Stimulated activated CD4-positive, alpha-beta T cell treated with anti-CD3 and anti-CD28 coated beads, Interleukin-1b, Interleukin-23, amount 100 ng/mL, for 1 hour (primary cell): ENCODE results near the gene KIF1A.

Experiments used
- DNase-seq, 2 donors: peaks; one replicate each; pipeline ENCODE4 v3.0.0-alpha.2; 2020; ENCODE audit warnings: low read depth in 2 of 2

Gene KIF1A

GRCh38 chr2:240720686-240721595 lies 99.1 kb downstream of the KIF1A start:
- no peak for DNase-seq

DNA sequence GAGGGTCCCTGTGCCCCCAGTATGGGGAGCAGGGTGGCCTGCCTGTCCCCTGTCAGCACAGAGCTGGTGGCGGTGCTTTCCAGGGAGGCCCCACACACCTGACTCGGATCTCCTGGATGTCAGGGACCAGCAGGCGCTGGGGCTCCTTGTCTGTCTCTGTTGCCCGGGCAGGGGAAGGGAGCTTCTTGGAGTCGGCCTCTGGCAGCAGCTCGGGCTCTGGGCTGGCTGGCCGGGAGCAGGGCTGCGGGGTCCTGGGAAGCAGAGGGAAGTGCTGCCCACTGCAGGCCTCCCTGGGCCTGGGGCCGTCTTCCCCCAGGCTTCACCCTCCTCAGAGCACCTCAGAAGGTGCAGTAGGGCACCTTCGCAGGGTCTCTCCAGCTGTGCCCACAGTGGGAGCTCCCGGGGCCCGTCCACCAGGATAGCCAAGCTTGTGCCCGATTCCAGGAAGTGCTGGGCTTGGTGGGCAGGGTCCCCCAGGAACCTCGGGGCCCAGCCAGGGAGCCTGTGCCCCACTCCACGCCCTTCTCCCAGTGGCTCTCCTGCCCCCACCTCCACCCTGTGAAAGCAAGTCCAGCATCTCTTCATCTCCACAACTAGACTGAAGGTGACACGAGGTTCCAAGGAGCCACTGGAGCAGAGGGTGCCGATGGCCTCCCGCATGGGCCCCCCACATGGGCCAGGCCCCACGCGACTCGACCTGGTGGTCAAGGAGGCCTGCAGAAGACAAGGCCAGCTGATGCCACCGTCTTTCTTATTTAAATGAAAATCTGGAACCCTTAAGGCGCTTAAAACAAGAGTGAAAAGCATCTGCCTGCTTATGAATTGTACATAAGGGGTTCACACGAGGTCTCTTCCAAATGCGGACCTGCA lies 100.1 kb downstream of the KIF1A start:
- no peak for DNase-seq

- DNase-seq: no peak
Measured at GRCh38 chr2:240718896-240719490, 101.0 kb downstream of the KIF1A start.

- DNase-seq: no peak
Measured at GRCh38 chr2:240717681-240718581, 102.1 kb downstream of the KIF1A start.

- no peak for DNase-seq
Measured at GRCh38 chr2:240717181-240717641, 102.8 kb downstream of the KIF1A start.

DNA sequence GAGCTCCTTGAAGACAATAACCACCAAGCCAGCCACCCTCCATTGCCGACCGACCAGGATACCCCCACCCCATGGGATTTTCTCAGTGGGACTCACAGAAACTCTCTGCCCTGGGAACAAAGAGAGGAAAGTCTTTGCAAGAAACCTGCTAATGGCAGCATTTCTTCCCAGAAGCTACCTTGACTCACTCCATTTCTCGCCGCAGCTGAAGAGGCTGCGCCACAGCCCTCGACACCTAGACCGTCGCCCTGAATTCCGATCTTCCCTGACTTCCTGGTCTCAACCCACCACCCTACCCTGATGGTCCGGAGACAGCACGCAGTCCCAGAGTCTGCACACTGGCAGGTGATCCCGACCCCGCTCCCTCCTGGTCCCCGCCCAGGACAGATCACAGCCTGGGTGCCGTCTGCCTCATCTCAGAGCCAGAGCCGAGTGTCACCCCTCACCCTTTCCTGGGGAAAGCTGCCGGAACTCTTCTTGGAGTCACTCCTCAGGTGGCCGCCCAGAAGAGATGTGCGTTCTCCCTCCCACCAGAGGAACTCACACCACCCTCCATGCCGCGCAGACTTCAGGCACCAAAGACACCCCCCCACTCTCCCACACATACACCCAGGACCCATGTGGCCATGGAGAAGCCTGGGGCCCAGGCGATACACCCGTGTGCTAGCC lies 103.8 kb downstream of the KIF1A start:
- no peak for DNase-seq

GRCh38 chr2:240714747-240715725 lies 105.0 kb downstream of the KIF1A start:
- DNase-seq: no peak

GRCh38 chr2:240713928-240714746 lies 105.9 kb downstream of the KIF1A start:
- DNase-seq: no peak

DNA sequence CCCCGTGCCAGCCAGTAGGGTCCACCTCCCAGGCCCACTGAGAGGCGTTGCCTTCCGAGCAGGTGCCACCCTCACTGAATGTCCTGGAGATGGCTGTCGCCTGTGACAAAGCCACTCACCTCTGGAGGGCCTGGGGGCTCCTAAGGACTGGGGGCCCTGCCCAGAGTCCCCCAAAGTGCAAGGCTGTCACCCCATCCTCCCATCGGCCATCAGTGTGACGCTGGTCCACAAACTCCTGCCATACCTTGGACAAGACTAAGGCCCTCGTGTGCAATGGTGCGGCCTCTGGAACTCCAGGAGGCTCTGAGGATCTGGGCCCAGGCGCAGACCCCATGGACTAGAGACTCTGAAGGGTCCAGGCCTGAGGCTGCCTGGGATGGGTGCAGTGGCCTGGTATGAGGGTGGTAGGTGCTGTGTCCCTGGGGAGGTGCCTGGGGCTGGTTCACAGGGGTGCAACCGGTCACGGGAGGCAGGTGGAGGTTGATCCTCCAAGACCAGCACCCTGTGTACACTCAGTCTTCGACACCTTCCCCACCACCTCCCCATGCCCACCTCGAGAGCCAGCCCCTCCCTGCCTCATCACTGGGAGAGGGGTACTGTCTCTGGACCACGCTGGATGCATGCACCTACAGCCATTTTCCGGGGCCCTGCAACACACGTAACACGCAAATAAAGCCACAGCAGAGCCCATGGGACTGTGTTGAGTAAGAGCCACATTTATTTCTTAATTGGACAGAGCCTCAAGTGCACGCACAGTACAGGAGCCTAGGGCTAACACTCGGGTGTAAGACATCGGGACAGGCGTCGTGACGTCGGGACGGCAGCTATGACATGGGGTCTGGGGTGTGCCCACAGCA lies 106.7 kb downstream of the KIF1A start:
- no peak for DNase-seq

DNA sequence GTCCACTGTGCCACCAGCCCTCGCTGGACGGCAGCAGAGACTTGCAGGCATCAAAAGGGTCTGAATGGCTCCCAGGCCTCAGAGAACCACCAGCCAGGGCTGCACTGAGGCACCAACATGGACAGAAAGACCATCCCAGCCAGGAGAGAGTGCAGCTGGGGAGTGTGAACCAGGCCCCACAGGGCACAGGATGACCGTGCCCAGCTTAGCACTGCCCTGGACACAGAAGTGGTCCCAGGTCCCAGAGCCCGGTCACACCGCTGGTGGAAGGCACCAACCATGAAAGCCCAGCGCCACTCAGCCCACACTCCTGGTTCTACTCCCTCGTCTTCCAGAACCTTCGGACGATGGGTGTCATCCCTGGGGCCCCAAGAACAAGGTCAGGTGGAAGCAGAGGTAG lies 107.9 kb downstream of the KIF1A start:
- no peak for DNase-seq

GRCh38 chr2:240711701-240712100 lies 108.3 kb downstream of the KIF1A start:
- DNase-seq: no peak

DNA sequence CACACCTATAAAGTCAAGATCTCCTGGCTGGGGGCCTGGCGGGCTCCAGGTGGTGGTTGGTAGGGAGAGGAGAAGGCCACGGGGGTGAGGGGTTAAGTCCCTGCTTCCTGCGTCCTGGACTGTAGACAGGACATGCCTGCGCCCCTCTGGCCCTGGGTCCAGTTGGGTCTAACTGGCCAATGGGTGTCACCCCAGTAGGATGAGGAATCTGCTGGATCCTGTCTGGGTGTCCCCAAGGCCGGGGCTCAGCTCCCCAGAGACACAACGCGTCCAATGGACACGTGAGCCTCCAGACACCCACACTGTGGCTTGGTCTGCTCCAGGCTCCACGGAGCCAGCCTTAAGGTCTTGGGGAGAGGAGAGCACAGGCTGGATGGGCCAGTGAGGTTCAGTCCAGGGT lies 108.7 kb downstream of the KIF1A start:
- DNase-seq: no peak

DNA sequence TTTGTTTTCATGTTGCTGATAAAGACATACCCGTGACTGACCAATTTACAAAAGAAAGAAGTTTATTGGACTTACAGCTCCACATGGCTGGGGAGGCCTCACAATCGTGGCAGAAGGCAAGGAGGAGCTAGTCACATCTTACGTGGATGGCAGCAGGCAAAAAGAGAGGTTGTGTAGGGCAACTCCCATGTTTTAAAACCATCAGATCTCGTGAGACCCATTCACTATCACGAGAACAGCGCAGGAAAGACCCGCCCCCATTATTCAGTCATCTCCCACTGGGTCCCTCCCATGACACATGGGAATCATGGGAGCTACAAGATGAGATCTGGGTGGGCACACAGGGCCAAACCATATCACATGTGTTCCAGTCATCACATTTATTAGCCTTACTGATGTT lies 111.6 kb downstream of the KIF1A start:
- no peak for DNase-seq

DNA sequence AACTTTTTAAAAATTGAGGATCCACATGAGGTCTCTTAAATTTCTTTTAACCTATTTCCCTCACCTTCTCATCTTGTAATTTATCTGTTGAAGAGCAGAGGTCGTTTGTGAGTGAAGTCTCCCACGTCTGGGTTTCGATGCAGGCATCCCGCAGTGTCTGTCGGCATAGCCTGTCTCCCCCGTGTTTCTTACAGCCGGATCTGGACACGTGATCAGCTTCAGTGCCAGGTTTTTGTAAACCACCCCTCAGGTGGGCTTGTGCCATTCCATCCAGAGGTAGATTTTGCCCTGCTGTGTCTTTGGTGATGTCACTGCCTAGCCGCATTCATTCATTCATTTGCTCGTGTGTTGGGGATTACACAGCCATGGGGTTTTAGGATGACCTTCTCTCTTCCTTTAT lies 112.2 kb downstream of the KIF1A start:
- DNase-seq: no peak

GRCh38 chr2:240707043-240707756 lies 112.8 kb downstream of the KIF1A start:
- no peak for DNase-seq

DNA sequence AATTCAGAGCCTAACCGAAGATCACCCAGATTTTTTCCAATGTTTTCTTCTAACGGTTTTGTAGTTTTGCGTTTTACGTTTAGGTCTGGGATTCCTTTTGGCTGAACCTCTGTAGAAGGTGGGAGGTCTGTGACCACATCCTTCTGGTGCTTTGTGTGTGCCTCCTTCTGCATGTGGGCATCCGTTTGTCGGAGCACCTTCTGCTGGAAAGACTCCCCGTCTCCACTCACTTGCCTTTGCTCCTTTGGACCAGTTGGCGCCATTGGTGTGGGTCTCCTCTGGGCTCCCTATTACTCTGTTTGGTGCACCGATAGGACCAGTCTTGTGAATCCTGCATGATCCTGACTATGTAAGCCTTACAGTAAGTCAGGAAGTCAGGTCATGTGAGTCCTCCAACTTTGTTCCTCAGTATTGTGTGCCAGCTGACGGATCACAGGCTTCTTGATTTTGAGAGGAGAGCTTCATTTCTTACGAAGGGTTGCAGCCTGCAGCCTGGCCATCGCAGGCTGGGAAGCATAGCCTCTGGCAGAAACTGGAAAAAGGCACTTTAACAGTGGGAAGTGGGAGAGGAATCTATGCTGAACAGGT lies 114.7 kb downstream of the KIF1A start:
- DNase-seq: no peak

DNA sequence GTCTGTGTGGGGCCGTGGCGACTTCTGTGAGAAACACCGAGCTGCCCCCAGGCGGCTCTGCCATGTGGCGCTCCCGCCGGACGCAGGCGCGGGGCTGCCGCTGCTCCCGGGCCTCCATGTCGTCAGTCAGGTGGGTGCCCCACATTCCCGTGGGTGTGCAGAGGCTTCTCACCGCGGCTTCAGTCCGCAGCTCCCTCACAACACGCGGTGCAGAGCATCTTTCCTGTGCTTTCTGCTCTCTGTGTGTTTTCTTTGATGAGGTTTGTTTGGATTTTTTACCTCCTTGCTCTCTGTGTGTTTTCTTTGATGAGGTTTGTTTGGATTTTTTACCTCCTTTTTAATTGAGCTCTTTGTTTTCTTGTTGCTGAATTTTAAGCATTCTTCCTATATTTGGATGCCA lies 115.4 kb downstream of the KIF1A start:
- DNase-seq: no peak
